GM12872 (cell line): ENCODE measurements around the gene IRX4.

Experiments
- TF ChIP-seq, protein P1 (sequence below): IDR thresholded peaks from 3 replicates; pipeline ENCODE4 v1.5.1; 2011; ENCODE audit warnings: low read depth, mild to moderate bottlenecking, low read length, moderate library complexity; ENCODE audit not compliant: insufficient read depth

The IRX4 gene

DNA sequence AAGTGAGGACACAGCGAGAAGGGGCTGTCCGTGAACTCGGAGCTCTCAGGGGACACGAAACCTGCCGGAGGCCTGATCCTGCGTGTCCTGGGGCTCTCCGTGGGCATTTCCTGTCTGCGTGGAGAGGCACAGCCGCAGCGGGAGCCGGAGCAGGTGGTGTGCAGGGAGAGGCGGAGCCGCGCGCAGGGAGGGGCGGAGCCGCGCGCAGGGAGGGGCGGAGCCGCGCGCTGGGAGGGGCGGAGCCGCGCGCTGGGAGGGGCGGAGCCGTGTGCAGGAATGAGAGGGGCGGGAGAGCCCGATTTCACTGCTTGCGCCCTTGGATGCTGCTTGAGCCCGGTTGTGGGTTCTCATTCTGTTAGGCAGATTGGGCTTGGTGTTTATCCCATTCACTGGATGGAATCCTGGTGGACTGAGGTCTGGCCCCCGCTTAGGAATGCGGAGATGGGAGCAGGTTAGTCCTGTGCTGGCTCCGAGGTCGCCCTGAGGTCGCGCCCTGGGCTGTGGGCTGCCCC lies 54.8 kb downstream of the IRX4 start:
- TF ChIP-seq, protein P1, sequence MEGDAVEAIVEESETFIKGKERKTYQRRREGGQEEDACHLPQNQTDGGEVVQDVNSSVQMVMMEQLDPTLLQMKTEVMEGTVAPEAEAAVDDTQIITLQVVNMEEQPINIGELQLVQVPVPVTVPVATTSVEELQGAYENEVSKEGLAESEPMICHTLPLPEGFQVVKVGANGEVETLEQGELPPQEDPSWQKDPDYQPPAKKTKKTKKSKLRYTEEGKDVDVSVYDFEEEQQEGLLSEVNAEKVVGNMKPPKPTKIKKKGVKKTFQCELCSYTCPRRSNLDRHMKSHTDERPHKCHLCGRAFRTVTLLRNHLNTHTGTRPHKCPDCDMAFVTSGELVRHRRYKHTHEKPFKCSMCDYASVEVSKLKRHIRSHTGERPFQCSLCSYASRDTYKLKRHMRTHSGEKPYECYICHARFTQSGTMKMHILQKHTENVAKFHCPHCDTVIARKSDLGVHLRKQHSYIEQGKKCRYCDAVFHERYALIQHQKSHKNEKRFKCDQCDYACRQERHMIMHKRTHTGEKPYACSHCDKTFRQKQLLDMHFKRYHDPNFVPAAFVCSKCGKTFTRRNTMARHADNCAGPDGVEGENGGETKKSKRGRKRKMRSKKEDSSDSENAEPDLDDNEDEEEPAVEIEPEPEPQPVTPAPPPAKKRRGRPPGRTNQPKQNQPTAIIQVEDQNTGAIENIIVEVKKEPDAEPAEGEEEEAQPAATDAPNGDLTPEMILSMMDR, result no peak
